Activated CD8-positive, alpha-beta memory T cell treated with anti-CD3 and anti-CD28 coated beads, Interleukin-2, amount 50 U/mL, for 24 hours (primary cell): ENCODE results near the gene TENM4.

ENCODE experiments used
- DNase-seq: peaks from one replicate; pipeline ENCODE4 v3.0.0-alpha.2; 2020; ENCODE audit errors: extremely low read depth

The TENM4 gene

GRCh38 chr11:78787696-78788095 lies 653.1 kb downstream of the TENM4 start:
- DNase-seq, result no peak

DNA sequence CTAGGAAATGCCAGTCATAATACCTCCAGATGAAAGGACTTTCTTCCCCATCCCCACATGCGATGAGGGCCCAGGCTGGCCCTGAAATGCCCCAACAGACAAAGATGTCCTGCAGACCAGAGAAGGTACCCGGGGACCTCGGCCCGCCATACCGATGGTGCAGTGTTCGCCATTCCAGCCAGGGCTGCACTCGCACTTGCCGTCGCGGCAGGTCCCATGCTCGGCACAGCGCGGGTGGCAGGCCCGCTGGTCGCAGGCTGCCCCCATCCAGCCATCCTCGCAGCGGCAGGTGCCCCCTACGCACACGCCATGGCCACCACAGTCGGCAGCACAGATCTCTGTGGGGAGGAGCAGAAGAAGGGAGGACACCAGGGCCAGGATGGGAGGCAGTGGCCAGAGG lies 654.1 kb downstream of the TENM4 start:
- DNase-seq, result no peak

- no peak for DNase-seq
Observed at GRCh38 chr11:78786086-78786485, 654.7 kb downstream of the TENM4 start.

GRCh38 chr11:78784321-78785061 lies 656.3 kb downstream of the TENM4 start:
- DNase-seq, result no peak

DNA sequence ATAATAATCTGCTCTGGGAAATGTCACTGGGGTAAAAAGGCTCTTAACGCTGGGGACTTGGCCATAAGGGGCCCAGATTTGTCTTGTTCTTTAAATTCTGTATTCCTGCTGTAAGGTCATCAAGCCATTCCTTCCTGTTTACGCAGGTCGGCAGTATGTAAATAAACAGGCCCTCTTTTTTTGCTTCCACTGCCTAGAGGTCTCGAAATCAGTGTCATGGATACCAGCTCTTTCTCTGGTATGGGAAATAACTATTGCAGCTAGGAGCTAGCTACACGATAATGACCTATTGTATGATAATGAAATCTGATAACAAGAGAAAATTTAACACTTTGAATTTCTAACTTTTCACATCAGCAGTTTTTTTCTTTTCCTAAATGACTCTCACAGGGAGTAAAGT lies 657.0 kb downstream of the TENM4 start:
- DNase-seq, result no peak

- no peak for DNase-seq
Observed at GRCh38 chr11:78783301-78783700, 657.5 kb downstream of the TENM4 start.

DNA sequence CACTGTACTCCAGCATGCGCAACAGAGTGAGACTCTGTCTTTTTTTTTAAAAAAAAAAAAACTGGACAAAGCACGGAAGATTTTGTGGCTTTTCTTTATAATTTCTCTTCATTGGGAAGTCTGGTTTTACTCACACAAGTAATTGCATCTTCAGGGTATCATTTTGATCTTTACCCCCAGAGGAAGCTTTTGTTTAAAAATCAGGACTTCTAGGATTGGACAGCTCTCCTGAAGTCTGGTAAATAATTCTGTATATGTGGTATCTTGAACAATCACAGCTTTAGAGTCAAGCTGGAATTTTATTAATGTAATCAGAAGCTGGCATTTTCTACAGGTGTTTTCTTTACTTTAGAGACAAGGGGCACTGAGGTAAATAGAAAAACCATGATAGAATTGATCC lies 658.1 kb downstream of the TENM4 start:
- no peak for DNase-seq

DNA sequence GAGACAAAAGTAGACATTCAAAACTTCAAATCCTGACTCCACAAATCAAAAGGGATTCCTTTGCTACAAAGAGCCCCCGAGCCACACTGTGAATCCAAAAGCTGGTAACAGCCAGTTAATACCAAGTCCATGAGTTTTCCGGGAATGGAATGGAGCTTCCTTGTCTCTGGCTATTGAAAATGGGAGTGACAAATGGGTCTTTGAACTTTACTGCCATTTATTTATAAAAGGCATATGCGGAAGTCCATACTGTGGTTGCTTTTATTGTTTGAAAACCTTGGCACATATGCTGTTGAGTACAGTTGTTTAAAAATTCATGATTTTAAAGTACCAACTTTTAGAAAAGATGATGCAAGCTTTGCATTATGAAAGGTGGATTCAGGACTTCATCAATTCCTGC lies 659.9 kb downstream of the TENM4 start:
- DNase-seq, result no peak

DNA sequence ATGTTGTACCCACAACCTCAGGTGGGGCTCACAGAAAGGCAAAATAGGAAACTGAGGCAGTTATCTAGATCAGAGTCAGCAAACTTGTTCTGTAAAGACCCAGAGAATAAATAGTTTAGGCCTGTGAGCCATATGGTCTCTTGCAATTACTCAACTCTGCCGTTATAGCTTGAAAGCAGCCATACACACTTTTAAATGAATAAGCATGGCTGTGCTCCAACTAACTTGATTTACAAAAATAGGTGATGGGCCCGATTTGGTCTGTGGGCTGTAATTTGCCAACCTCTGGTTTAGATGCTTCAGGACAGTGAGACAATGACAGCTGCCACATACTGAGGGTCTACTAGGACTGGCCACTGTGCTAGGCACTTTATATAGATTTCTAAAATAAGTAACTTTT lies 667.3 kb downstream of the TENM4 start:
- DNase-seq, result no peak

- DNase-seq, result no peak
Observed at GRCh38 chr11:78773077-78773476, 667.8 kb downstream of the TENM4 start.

- DNase-seq, result no peak
Observed at GRCh38 chr11:78772186-78772585, 668.6 kb downstream of the TENM4 start.

GRCh38 chr11:78770931-78771330 lies 669.9 kb downstream of the TENM4 start:
- DNase-seq, result no peak

GRCh38 chr11:78768971-78769370 lies 671.9 kb downstream of the TENM4 start:
- no peak for DNase-seq

DNA sequence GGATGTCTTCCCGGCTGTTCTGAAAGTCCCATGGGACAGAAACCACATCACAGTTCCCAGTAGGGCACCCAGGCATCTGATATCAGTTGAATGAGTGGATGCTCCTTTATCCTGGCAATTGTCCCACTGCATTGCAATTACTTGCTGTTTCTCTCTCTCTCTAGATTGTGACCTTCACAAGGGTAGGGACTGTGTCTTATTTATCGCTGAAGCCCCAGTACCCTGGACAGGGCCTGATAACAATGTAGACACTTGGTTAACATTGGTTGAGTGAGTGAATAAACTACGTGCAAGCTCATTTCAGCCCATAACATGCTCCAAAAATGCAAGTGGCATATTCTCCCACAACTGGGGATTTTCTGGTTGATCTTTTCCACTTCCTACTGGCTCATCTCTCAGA lies 672.5 kb downstream of the TENM4 start:
- DNase-seq, result no peak

DNA sequence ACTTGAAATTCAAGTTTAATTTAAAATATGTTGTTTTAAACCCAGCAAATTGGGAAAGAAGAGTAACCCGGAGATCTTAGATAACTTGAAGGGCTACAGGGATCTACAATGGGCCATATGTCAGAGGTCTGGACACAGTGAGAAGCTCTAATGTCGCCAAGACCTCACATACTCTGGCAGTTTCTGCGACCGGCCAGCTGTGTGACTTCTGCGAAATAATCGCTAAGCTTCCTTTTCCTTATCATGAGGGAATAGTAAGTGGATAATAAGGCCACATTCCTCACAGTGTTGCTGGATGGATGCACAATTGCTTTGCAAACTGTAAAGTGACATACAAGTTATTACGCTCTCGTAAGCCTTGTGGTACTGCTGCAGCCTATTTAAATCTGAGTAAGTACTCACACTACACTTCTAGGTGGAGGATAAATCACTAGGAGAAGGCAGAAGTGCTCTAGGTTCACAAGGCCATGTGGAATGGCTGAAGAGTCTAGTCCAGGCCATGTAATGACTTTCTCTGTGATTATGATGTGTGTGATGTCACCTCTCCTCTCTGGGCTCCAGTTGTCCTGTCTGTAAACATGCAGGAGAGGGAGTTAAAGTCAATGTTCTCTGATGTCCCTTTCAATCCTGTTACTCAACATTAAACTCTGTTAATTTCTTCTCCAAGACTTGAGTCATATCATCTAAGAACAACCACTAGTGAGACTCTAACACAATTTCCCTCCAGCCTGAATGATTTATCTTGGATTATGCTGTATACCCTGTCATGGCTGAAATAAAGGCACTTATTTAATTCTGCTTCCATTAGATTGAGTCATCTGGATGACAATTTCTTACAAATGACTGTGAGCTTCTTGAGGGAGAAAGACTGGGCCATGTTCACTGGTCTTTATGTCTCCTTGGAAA lies 673.5 kb downstream of the TENM4 start:
- DNase-seq, result no peak

GRCh38 chr11:78764946-78765345 lies 675.9 kb downstream of the TENM4 start:
- no peak for DNase-seq

- DNase-seq, result no peak
Observed at GRCh38 chr11:78763664-78764063, 677.2 kb downstream of the TENM4 start.

DNA sequence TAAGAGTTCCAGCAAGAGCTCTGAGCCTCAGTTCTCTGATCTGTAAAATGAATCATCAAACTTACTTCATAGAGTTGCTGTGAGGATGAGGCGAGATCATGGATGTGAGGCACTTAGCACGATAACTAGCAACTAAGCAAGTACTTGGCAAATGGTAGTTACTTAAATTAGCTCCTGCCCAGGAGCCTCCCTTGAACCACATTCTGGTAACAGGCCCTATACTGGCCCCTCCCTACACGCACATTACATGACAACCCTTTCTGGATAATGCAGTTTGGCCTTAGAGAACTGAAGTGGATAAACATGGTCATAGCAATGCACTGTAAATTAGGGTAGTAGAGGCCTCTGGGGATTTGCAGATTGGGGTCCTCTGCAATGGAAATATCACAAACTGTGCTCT lies 678.7 kb downstream of the TENM4 start:
- no peak for DNase-seq

DNA sequence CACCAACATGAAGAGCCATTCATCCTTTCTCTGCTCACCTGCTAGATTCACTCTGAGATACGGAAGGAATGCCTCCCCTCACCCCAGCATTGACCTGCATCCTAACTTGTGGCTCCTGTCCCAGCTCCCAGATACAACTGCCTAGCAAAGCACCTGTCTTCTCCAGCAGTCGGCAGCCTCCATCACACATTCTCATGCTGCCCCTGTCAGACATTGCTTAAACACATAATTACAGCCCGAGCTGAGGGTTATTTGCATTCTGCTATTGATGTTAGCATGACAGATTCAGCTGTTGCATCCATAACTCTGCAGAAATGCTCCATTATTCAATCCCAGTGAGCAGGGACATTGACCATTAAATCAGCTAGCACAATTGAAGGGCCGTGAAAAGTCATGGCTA lies 681.8 kb downstream of the TENM4 start:
- no peak for DNase-seq

- no peak for DNase-seq
Observed at GRCh38 chr11:78753297-78753696, 687.5 kb downstream of the TENM4 start.

DNA sequence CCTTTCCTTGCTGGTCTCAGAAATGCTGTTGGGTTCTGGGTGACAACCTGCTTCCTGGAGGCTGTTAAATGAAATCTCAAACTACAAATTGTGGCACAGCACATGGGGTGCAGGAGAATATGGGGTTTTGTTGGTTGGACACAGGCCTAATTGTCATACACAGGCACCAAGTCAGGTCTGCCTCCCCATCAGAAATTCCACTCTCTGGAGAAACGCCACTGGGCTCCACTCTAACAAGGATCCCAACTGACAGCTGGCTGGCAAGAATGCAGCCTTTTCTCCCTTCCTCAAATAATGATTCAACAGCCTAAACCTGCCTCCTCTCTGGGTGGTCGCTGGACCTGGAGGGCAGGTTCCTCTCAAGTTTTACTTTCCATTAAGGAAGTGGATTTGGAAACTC lies 688.3 kb downstream of the TENM4 start:
- no peak for DNase-seq

DNA sequence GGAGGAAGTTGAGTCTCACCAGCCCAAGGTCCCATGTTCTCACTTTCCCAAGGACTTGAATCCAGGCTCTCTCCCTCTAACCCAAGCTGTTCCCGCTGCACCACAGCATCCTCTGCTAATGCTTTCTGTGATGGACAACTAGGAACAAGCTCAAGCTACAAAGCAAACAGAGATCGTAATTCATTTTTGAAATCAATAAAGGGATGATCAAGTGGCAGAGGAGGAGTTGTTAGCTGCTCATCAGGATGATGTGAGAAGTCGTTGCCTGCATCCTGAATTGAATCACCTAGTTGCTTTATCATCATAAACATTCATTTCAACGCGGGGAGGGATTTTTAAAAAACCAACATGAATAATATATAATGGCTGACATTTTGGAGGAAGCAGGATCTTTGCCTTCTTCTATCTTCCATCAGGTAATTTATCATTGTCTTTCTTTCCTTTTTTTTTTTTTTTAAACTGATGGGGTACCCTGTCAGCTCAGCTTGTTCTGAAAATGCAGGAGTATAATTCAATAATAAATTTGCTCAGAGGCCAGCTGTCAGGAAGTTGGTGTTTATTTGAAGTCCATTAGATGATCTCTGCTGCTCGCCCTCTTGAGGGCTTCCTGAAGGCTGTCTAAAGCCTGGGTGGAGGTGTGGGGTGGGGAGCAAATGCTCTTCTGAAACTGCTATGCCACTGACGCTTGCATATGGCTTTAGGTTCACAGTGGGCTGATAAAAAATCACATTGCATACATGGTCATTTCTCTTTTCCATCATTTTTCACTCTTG lies 691.7 kb downstream of the TENM4 start:
- DNase-seq, result no peak
